RCC 7860 (cell line): Measurements from ENCODE around the gene ORMDL2.
A peak's percentile ranks its signal among the peaks of the same experiment; 100 is the strongest.

Source experiments
- DNase-seq: peaks from one replicate; pipeline ENCODE4 v3.0.0-alpha.2; 2015; ENCODE audit warnings: low spot score
- FAIRE-seq: peaks from 2 replicates; lab custom pipeline; 2012; peaks lifted over from hg19 to GRCh38; lab: Jason Lieb, UNC

ORMDL2 gene

DNA sequence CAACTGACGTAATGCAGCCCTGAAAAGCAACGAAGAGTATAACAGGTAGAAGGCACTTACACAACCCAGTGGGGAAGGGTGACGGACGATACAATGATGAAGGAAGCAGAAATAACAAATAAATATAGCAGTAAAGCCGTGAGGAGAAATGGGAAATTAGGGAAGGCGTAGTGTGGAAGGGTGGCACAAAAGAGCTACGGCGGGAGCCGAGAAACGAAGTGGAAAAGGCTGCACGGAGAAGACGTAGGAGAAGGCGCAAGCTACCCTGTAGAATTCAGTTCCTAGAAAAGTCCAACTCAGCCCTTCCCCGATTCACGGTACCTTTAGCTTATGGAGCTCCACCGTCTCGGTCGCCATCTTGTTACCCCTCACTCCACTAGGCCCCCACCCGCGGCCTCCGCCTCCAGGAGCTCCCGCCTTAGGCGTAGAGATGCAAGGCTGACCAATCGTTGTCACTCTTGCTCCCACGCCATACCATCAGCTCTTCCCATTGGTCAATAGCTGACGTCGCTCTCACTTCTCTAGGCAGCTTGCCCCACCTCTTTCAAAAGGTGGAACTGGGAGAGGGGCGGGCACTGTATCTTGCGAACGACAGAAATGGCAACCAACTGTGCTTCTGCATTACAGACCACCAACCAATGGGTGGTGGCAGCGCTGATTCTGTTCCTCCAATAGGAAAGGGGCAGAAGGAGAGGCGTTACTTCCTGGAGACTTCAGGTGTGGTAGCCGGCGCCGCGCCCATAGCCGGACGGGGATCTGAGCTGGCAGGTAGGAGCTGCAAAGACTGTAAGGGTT is at the start of gene ORMDL2, which contains the start of gene SARNP:
Gene ORMDL2 (plus strand): TSS at position 697 of the 795 bp plus-strand sequence. CDS start 959 bp downstream, outside the sequence.
Gene SARNP (minus strand): TSS at position 380 of the 795 bp plus-strand sequence. CDS start 23 bp downstream, at position 357.
- FAIRE-seq (peak; percentile 95), DNase-seq (peak; percentile 99)

DNA sequence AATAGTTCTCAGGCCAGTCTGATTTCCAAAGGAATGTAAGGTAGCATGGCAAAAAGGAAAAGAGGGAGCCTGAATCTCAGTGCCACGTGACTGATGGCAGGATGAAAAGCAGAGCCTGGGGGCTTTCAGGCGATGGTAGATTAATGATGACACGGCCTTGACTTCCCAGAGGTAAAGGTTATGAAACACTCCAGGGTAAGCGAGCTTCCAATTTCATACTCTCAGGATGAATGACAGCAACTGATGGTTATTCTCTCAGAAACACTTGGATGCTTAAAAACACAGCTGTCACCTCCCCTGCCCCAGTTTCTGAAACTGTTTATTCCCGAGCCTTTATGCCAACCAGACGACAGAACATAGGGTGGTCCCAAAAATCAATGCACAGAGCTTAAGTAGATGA is 46.1 kb upstream of the ORMDL2 start:
- DNase-seq (no peak), FAIRE-seq (no peak)

- FAIRE-seq (no peak), DNase-seq (no peak)
These were observed 40.0 kb upstream of the ORMDL2 start for GRCh38 chr12:55777856-55778255.

- no peak for FAIRE-seq
- no peak for DNase-seq
These were observed 37.2 kb upstream of the ORMDL2 start for GRCh38 chr12:55780685-55781084.

DNA sequence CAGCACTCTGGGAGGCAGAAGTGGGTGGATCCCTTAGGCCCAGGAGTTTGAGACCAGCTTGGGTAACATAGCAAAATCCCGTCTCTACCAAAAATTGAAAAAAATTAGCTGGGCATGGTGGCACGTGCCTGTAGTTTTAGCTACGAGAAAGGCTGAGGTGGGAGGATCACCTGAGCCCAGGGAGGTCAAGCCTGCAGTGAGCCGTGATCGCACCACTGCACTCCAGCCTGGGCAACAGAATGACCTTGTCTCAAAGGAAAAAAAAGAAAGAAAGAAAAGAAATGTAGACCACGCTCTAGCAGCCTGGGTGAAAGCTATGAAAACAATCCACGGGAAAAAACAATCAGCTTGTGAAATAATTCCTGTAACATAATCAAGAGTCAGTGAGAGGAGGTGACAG is 29.3 kb upstream of the ORMDL2 start:
- FAIRE-seq, result no peak
- DNase-seq, result no peak

- FAIRE-seq (no peak), DNase-seq (no peak)
These were observed 28.7 kb upstream of the ORMDL2 start for GRCh38 chr12:55789171-55789570.

DNA sequence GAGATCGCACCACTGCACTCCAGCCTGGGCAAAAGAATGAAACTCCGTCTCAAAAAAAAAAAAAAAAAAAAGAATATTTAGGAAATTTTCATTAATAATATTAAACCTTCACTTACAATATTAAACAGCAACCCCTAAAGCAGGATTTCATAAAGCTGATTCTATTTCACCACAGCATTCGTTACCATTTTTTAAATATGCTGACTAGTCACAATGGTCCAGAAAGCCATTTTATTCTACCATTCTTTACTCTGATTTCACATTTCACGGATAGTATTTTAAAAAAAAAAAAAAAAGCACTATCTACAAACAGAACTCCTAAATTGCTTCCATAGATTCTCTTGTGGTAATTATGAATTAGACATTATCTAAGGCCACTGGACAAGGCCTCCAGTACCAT is 27.9 kb upstream of the ORMDL2 start:
- FAIRE-seq, result no peak

DNA sequence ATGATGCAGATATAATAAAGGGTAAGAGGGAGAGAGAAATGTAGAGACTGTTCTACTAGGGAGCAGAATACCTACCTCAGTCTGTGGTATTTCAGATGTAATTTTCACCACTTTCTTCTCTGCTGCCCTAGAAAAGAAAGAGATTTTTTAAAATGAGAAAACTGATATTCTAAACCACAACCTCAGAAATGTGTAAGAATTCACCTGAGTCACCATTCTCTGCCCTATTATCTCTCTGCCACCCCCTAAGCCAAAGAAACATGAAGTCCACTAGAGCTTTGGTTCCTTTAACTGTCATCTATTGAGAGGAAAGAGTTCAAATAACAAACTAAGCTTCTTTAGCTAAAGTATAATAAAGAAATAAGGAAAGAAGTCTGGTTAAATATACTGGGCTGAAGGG is 21.9 kb upstream of the ORMDL2 start:
- DNase-seq (no peak), FAIRE-seq (no peak)

More for the DNA sequence above, 27.9 kb upstream of the ORMDL2 start:
- DNase-seq, result no peak

DNA sequence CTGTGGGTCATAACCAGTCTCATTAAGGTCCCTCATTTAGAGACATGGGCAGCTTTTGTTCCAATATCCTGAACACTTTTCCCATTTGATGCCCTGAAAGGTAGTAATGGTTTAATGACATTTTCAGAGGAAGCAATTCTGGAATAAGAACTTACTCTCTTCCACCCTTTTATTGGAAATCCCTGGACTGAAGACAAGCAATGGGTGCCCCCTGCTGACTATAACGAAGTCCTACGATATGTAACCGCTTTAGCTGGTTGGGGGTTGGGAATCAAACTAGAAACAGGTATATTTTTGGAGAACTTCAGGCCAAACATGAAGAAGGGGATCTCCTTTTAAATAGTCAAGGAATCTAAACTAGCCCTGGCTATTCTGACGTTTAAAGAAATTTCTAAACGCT is 20.8 kb upstream of the ORMDL2 start:
- no peak for DNase-seq
- no peak for FAIRE-seq

DNA sequence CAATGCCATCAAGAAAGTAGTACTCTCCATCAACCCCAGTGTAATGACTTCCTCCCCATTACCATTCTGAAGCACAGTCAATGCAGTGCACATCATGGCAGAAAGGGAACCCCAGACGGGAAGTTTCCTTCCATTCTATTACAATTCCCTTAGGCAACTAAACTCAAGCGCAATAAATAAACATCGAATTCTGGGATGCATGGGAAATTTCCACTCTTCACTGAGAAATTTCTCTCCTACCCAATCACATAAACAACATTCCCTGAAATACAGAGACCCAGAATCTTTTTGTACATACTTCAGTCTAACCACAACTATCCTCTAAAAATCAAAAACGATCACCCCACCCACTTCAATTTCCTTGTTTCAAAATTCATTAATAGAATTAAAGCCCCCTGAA is 20.3 kb upstream of the ORMDL2 start:
- no peak for DNase-seq
- FAIRE-seq, result no peak

DNA sequence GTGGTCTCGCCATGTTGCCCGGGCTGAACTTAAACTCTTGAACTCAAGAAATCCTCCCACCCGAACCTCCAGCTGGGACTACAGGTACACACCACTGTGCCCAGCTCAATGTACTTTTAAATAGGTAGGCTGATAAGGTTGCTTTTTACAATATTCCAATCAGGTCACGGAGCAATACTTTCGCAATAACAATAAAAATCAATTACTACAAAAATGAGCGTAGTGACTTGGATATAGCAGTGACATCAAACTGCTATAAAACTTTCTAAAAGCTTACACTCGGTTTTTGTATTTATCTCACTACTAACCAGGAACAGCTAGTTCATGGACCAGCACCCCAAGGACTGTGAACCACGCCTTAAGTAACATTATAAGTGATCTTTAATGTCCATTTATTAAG is 10.9 kb upstream of the ORMDL2 start:
- DNase-seq (no peak), FAIRE-seq (no peak)

- FAIRE-seq (no peak), DNase-seq (no peak)
These were observed 8.6 kb upstream of the ORMDL2 start for GRCh38 chr12:55809274-55809673.

DNA sequence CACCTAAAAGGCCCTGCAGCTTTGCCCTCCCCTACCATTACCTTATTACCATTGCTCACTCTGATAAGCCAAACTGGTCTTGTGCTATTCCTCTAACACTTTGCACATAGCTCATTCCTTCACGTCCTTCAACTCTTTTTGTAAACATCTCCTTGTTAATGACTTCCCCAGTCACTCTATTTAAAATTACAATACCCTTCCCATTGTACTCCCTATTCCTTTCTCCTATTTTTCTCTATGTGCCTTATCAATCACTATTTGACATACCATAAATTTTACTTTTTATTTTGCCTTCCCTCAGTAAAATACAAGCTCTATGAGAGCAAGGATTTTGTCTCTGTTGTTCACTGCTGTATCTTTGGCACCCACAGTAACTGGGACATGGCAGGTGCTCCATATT is 5.8 kb upstream of the ORMDL2 start:
- FAIRE-seq, result no peak
- DNase-seq, result no peak

GRCh38 chr12:55814257-55814656 is 3.6 kb upstream of the ORMDL2 start:
- DNase-seq, result no peak
- no peak for FAIRE-seq

GRCh38 chr12:55815473-55815872 is 2.4 kb upstream of the ORMDL2 start:
- FAIRE-seq (no peak), DNase-seq (no peak)

- no peak for DNase-seq
These were observed 928 bp upstream of the ORMDL2 start for GRCh38 chr12:55816881-55817344.

DNA sequence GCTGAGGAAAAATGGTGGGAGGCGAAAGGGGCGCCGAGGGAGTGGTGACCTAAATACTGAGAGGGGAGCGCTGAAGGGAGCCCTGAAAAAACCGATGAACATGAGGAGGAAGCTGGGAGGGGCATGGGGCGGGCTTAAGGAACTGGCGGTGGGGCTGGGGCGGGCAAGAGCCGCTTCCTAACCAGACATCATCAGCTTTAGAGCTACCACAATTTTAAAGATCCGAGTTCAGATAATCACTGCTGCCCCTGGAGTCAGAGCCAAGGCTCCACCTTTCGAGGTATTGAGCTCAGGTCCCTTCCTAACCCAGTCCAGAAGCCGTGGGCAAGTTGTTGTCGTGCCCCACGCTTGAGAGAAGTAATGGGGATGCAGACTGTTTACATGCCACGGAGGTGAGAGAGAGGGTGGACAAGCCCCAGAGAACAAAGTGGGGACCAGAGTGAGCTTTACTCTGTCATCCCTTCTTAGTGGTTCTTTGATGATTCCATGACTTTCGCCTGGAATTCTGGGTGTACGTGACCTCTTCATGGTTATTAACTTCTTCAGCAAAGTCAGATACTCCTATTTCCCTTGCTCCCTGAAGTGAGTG is 393 bp downstream of the ORMDL2 start:
- DNase-seq (no peak), FAIRE-seq (no peak)

More at GRCh38 chr12:55816881-55817344, 928 bp upstream of the ORMDL2 start:
- FAIRE-seq, result no peak

- DNase-seq, result no peak
- no peak for FAIRE-seq
These were observed 1.0 kb downstream of the ORMDL2 start for GRCh38 chr12:55818886-55819285.

DNA sequence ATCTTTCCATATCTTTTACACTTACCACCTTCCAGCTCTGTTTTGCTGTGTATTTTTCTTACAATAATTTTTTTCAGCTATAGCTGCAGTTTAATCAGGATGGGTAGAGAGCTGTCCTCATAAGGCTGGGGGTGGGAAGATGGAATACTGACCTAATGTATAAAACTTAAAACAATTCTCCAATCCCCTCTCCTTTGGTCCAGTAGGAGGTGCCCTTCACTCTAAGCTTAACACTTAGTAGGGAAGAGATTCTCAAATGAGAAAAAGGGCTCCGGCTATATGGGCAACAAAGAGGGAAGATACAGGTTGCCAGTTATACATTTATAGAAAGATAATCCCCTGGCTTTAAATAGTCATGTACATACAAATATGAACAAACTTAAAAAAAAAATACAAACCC is 2.8 kb downstream of the ORMDL2 start:
- FAIRE-seq (no peak), DNase-seq (no peak)

- DNase-seq (peak; percentile 13), FAIRE-seq (no peak)
These were observed 4.4 kb downstream of the ORMDL2 start for GRCh38 chr12:55822228-55822627.

GRCh38 chr12:55823419-55823818 is 5.6 kb downstream of the ORMDL2 start:
- no peak for DNase-seq
- no peak for FAIRE-seq

DNA sequence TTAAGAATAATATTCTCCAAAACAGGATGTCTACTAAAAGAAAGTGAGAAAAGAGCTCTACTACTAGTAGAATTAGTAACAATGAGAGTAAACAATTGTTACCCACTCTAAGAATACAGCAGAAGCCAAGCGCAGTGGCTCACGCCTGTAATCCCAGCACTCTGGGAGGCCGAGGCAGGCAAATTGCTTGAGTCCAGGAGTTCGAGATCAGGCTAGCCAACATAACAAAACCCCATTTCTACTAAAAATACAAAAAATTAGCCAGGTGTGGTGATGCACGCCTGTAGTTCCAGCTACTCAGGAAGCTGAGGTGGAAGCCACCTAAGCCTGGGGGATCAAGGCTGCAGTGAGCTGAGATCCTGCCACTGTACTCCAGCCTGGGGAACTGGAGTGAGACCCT is 6.9 kb downstream of the ORMDL2 start:
- no peak for DNase-seq
- no peak for FAIRE-seq
